LNCaP clone FGC (cell line): Measurements from ENCODE around the gene KRT33B.
"Not testable (repeated sequence)": the region's sequence is repeated elsewhere in the genome, so short reads cannot be mapped to it uniquely, and the experiment has no call there.

ENCODE experiments used
- DNase-seq: peaks from one replicate; pipeline ENCODE4 v3.0.0-alpha.2; 2011; ENCODE audit warnings: low read depth
- H3K4me3 ChIP-seq: 2 replicates; pipeline ENCODE4 v1.5.1; 2011; ENCODE audit warnings: mild to moderate bottlenecking, low read depth, low read length, control low read depth
- TF ChIP-seq, protein P1 (sequence below): IDR thresholded peaks from 2 replicates; pipeline ENCODE4 v1.5.1; 2012; ENCODE audit warnings: mild to moderate bottlenecking; ENCODE audit not compliant: control insufficient read depth, insufficient read depth; ENCODE audit errors: extremely low read depth

KRT33B gene

DNA sequence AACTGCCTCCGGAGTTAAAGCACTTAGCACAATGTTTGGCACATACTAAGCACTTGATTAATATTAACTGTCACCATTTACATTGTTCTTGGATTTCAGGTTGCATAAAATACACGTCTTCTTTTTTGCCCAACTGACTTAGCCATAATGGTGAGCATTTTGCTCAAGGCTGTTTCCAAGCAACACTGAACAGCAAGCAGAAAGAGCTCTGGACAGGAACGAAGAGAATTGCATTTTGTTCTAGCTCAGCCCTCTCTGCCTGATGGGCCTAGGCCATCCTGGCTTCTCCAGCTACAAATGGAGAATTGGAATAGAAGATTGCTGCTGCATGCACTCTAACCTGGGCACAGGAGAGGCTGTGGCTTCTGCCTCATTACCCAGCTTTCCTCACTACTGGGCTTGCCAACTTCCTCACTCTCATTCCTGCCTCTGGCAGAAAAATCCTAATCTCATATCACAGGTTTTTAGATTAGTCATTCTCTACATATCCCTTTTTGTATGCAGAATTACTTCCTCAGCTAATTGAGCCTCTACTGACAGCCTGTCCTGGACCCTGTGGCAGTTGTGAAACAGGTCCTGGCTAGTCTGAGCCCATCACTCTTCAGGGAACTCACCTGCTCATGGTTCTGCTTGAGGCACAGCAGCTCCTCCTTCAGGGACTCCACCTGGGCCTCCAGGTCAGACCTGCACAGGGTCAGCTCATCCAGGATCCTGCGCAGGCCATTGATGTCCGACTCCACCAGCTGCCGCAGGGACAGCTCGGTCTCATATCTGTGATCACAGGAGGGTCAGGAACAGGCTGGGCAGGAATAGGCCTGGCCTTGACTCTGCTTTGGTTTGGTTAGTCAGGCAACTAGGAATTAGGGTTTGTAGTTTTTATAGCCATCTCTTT is 21.5 kb downstream of the KRT33B start:
- DNase-seq, result no peak
- TF ChIP-seq, protein P1, sequence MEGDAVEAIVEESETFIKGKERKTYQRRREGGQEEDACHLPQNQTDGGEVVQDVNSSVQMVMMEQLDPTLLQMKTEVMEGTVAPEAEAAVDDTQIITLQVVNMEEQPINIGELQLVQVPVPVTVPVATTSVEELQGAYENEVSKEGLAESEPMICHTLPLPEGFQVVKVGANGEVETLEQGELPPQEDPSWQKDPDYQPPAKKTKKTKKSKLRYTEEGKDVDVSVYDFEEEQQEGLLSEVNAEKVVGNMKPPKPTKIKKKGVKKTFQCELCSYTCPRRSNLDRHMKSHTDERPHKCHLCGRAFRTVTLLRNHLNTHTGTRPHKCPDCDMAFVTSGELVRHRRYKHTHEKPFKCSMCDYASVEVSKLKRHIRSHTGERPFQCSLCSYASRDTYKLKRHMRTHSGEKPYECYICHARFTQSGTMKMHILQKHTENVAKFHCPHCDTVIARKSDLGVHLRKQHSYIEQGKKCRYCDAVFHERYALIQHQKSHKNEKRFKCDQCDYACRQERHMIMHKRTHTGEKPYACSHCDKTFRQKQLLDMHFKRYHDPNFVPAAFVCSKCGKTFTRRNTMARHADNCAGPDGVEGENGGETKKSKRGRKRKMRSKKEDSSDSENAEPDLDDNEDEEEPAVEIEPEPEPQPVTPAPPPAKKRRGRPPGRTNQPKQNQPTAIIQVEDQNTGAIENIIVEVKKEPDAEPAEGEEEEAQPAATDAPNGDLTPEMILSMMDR, result no peak
- H3K4me3 ChIP-seq, result no peak overlapping the region

DNA sequence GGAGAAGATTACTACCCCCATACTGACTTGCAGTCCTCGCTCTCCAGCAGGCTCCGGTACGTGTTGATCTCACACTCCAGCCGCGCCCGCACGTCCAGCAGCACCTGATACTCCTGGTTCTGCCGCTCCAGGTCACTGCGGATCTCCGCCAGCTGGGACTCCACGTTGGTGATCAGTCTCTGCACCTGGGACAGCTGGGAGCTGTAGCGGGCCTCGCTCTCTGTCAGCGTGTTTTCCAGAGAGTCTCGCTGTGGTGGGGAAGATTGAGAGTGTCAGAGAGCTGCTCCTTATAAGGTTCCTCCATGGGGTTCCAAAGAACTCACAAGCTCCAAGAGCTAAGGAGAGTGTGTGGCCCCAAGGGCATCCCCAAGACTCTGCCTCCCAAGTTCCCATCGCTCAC is 23.2 kb downstream of the KRT33B start:
- H3K4me3 ChIP-seq, DNase-seq: not testable (repeated sequence)

DNA sequence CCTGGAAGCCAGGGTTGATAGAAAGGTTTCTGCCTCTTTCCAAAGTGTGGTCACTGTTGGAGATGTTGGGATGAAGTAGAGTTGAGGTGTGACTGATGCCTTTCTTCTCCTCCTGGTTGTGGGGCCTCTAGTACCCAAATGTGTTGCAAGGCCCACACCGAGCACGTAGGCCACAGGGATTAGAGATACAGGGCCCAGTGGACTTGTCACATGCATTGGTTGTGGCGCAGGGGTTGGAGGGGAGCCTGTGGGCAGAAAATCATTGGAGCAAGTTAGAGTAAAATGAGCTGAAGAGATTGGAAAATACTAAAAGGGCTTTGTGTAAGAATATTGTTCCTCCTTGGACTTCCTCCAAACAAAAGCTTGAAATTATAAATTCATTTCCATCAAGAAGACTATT is 23.6 kb downstream of the KRT33B start:
- H3K4me3 ChIP-seq, result no peak overlapping the region

DNA sequence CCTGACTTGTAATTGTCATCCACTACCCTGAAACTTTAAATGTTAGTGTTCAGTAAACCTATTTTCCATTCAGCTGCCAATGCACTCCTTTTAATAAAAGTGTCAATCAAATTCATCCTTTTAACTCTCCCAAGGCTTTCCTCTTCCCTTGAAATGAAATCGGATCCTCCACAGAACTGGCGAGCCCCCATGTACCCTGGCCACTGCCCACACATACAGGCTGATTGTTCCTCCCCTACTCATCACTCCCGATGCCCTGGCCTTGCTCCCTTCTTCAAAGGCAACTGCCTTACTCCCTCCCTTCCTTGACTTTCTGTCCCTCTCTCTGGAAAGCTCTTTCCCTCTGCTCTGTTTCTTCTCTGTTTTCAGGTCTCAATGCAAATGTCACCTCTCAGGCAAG is 26.6 kb downstream of the KRT33B start:
- H3K4me3 ChIP-seq, result no peak overlapping the region
- no peak for DNase-seq
- TF ChIP-seq, protein P1, result no peak

More for the DNA sequence above, 23.6 kb downstream of the KRT33B start:
- DNase-seq, result no peak
- TF ChIP-seq, protein P1, result no peak

DNA sequence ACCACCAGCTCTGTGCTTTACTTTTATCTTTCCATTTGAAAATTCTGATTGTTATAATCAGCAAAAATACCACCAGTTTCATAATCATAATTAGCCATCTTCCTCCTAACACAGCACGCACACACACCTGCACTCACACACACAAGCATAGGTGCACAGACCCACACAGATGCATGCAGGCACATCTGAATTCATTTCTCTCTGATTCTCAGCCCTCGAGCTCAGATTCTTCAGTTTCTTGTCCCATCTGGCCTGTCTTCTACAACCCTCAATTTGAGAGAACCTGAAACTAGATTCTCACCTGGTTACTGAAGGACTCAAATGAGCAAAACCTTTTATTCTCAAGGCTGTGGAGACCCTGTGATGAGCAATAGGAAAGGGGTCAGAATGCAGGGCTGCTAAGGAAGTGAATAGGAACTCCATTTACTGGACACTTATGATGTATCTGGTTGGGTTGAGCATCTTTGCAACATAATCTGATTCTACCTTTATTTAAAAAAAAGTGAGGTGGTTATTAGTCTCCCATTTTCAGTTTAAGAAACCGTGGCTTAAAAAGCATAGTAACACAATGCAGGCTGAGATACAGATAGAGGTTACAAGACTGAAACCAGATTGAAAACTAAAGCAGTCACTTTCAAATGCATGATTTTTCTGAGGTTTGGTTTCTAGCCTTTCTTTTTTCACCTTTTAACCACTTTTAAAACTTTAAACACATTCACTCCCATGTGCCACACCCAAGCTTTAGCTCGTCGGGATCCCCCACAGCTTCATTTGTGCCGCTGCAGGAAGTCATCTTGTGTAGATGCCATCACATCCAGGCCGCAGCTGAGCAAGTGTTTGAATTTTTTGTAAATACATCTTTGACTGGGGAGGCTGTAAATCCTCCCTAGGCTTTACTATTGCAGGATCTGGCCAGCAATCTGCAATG is 28.4 kb downstream of the KRT33B start:
- TF ChIP-seq, protein P1, result no peak
- no peak for DNase-seq
- no peak overlapping the region for H3K4me3 ChIP-seq

DNA sequence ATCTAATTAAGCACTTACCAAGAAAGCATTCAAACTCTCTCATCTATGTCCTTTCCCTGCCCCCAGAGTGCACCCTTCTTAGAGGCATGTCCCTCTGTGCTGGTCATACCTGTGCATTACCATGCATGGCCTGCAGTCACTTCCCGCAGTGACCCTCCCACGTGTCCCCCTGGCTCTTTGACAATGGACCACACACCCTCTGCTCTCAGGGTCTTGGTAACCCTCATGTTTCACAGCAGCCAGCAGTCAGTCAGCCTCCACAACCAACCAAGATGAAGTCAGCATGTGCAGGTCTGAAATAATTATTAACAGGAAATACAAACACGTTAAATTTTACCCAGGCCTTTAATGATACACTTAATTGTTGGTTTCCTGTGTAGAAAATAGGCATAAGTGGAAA is 29.1 kb downstream of the KRT33B start:
- no peak overlapping the region for H3K4me3 ChIP-seq
- no peak for DNase-seq
- TF ChIP-seq, protein P1, result no peak

DNA sequence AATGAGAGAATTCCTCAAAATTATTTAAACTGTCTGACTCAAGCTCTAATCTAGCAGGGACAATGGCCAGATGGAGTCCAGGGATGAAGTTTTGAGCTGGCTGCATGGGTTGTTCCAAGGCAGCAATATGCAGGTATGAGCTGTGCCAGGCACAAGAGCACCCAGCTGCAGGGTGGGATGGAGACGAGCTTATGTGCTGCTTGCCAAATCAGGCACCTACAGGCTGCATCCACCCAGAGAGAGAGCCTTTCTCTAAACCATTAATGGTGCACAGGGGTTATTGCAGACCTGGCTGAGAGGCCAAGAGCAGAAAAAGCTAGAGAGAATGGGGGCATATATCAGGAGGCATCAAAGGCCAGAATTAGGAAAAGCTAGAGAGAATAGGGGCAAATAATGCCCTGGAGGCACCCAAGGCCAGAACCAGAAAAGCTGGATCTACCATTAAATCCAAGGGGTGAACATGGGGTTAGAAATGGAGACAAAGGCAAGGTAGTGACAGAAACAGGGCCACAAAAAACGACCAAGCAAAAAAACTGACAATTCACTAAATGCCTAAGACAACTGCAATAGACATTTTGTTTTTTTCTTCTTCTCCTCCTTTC is 29.9 kb downstream of the KRT33B start:
- DNase-seq, result no peak
- TF ChIP-seq, protein P1, result no peak
- no peak overlapping the region for H3K4me3 ChIP-seq
